Measurements from ENCODE around the gene TBCD. TPM values are rescaled to one million over a fixed set of nuclear protein-coding genes. Genes with fewer than 3 reads are reported as not detected.

Gene TBCD
- total RNA-seq, 1 donor from 2014 or later, result 156 TPM

DNA sequence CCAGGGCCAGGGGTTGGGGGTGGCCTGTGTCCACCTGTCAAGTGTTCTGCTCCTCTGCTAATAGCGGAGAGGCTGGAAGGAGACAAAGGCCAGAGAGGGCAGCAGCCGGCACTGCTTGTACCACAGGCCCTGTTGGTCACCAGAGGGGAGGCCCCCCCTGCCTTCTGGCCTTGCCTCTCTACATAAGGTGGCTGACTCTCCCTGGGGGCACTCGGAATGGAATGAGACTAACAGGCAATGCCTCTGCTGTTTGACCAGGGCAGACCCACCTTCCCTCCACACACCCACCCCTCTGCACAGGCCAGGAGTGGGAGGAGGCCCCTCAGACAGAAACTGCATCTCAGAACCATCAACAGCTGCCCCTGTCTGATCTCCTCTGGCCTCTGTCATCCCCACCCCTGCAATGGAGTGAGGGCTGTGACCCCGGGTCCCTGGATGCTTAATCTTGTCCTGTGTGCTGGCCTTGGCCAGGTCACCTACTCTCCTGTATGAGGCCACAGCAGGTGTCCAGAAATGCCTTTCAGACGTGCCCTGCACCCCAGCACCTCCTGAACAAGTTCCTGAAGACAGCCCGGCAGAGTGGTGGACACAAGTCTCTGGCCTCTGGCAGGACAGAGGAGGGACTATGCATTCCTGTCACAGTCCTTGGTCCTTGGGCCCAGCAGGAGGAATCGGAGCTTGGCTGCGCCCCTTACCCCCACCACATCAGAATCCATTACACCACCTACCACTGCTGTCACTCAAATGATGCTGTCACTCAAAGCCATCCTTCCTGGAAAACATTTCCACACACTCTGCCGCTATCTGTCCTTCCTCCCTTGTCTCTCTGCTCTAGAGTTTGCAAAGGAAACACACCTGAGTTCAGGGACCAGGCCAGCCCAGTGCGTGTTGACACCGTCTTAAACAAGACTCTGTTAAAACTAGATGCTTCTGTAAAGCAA, 195.5 kb downstream of the TBCD start:
- intact Hi-C loops (cut with DNase I), result no loop called here
- DNase-seq (ENCODE audit: low spot score in 2 of 2), result no peak
- Histone ChIP-seq H3K9me3 (peaks cover 35 to 40% of the 10 kb centered on the region in 2 donors), H3K4me1 (no peaks in the 10 kb centered on the region), H3K27ac (no peak overlapping the region), H3K36me3 (peaks cover 23 to 36% of the 10 kb centered on the region in 2 donors), H3K4me3 (no peak overlapping the region), H3K27me3 (no peaks in the 10 kb centered on the region)
- TF ChIP-seq CTCF (IDR thresholded peaks at IDR 0.05), result no peak

- Histone ChIP-seq H3K9me3 (peaks cover 35 to 46% of the 10 kb centered on the region in 2 donors), H3K27me3 (no peaks in the 10 kb centered on the region), H3K4me1 (no peaks in the 10 kb centered on the region), H3K36me3 (peaks cover 17 to 28% of the 10 kb centered on the region in 2 donors), H3K4me3 (no peak overlapping the region), H3K27ac (no peak overlapping the region)
- intact Hi-C loops (cut with DNase I), result no loop called here
- no peak for TF ChIP-seq CTCF (IDR thresholded peaks at IDR 0.05)
- DNase-seq (ENCODE audit: low spot score in 2 of 2), result no peak
These were observed 196.2 kb downstream of the TBCD start for GRCh38 chr17:82948081-82948511.

DNA sequence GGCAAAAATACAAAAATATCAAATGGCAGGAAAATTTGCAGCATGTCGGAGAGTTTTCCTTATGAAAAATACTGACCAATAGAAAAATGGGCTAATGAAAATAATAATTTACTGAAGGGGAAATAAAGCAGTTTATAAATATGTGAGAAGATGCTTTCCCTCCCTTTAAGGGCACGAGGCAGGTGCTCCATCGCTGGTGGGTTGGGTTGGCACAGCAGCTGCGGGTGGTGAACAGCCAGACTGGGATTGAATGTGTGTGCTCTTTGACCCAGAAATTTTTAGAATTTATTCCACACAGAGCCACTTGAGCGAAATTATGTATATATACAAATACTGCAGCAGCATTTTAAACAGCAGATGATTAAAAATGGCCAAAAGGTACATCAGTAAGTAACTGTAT, 197.1 kb downstream of the TBCD start:
- H3K4me3 ChIP-seq, result no peak overlapping the region
- TF ChIP-seq CTCF (IDR thresholded peaks at IDR 0.05), result no peak
- H3K4me1 ChIP-seq, result no peaks in the 10 kb centered on the region
- H3K27ac ChIP-seq, result no peak overlapping the region
- H3K36me3 ChIP-seq, result peaks cover 11 to 19% of the 10 kb centered on the region in 2 donors
- intact Hi-C loops (cut with DNase I), result no loop called here
- DNase-seq (ENCODE audit: low spot score in 2 of 2), result no peak
- peaks cover 33 to 46% of the 10 kb centered on the region in 2 donors for H3K9me3 ChIP-seq
- H3K27me3 ChIP-seq, result no peaks in the 10 kb centered on the region

DNA sequence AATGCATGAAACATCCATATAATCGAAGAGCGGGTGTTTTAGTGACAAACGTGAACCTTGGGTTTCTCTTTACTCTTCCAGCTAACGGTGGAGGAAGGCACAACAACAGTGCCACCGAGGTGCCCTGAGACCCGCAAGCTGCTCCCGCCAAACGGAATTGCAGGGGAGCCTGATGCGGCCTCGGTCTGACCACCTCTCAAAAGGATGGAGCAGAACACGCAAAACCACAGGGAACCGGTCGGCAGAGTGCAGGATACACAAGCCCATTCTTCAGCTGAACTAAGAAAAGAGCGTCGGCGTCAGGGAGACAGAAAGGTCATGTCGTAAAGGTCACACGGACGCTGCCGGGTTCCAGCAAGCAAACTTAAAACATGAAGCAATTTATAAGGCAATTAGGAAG, 197.5 kb downstream of the TBCD start:
- intact Hi-C loops (cut with DNase I), result no loop called here
- TF ChIP-seq CTCF (IDR thresholded peaks at IDR 0.05), result no peak
- Histone ChIP-seq H3K27ac (no peak overlapping the region), H3K4me3 (no peak overlapping the region), H3K4me1 (no peaks in the 10 kb centered on the region), H3K9me3 (peaks cover 29 to 46% of the 10 kb centered on the region in 2 donors), H3K27me3 (no peaks in the 10 kb centered on the region), H3K36me3 (peaks cover 11 to 15% of the 10 kb centered on the region in 2 donors)
- no peak for DNase-seq (ENCODE audit: low spot score in 2 of 2)

DNA sequence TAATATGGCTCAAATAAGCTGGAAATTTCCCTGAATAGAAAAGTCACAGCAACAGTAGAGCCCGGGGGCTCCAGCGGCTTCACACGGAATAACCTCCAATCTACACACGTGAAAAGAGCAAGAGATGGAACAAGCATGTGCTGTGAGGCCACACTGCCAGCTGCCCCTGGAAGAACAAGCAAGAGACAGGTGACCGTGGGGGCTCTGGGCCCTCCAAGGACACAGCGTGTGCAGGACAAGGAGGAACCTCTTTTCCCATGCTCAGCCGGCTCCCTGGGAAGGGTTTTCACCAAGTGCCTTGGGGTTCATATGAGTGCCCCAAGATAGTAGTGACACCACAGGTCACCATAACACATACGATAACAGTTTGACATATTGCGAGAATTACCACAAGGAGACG, 198.1 kb downstream of the TBCD start:
- no peak overlapping the region for H3K27ac ChIP-seq
- intact Hi-C loops (cut with DNase I), result no loop called here
- peaks cover 6 to 9% of the 10 kb centered on the region in 2 donors for H3K36me3 ChIP-seq
- H3K4me1 ChIP-seq, result no peaks in the 10 kb centered on the region
- peaks cover 28 to 46% of the 10 kb centered on the region in 2 donors for H3K9me3 ChIP-seq
- no peak for DNase-seq (ENCODE audit: low spot score in 2 of 2)
- TF ChIP-seq CTCF (IDR thresholded peaks at IDR 0.05), result no peak
- H3K4me3 ChIP-seq, result no peak overlapping the region
- H3K27me3 ChIP-seq, result no peaks in the 10 kb centered on the region

Data from ascending aorta (tissue), 2 donors.